Measurements from ENCODE around the gene MACROD2.

DNA sequence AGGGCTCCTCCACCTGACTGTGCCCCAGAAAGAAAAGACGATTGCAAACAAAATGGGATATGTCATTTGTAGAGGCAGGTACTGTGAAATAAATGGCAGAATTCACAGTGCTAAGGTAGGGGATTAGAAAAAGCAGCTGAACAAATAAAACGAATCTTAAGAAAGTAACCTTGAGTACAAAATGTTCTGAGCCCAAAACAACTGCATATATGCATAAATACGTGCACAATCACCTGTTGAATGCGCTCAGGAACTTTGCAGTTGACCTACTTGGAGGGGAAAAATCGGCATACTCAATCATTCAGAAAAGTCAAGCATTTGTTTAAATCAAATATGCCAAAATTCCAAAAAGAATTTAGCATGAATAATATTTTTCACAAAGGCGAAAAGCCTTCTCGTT lies 1114.2 kb downstream of the MACROD2 start:
- TF ChIP-seq EP300 (IDR thresholded peaks at IDR 0.05) (no peak), POLR2A (IDR thresholded peaks at IDR 0.05) (no peak)
